ENCODE data around the gene GALNTL6.

GRCh38 chr4:173057442-173057841, 1244.2 kb downstream of the GALNTL6 start:
- TF ChIP-seq CTCF (IDR thresholded peaks at IDR 0.05) (no peak), POLR2AphosphoS5 (IDR thresholded peaks at IDR 0.05) (no peak)
